ENCODE data around the gene FRA10AC1.

FRA10AC1 gene

GRCh38 chr10:93719901-93720300, 17.5 kb upstream of the FRA10AC1 start:
- no peak for TF ChIP-seq CTCF (IDR thresholded peaks at IDR 0.05; ENCODE audit: insufficient read depth, low read length, missing control alignments)
- POLR2A ChIA-PET, result no interaction called here
- CTCF ChIA-PET, result interaction anchor here (1.2 kb wide), 1 partner anchor 165 kb away, joined by 4 read pairs; no protein-coding TSS in a partner anchor
- H3K4me3 ChIP-seq (ENCODE audit: low read depth, low read length), result no peak overlapping the region
- DNase-seq (ENCODE audit: low read depth, low spot score), result no peak

GRCh38 chr10:93718937-93719725, 16.7 kb upstream of the FRA10AC1 start:
- H3K4me3 ChIP-seq (ENCODE audit: low read depth, low read length), result no peak overlapping the region
- DNase-seq (ENCODE audit: low read depth, low spot score), result no peak
- no peak for TF ChIP-seq CTCF (IDR thresholded peaks at IDR 0.05; ENCODE audit: insufficient read depth, low read length, missing control alignments)
- CTCF ChIA-PET, result interaction anchor here (1.0 kb wide), 1 partner anchor 164 kb away, joined by 3 read pairs; no protein-coding TSS in a partner anchor
- POLR2A ChIA-PET, result no interaction called here

DNA sequence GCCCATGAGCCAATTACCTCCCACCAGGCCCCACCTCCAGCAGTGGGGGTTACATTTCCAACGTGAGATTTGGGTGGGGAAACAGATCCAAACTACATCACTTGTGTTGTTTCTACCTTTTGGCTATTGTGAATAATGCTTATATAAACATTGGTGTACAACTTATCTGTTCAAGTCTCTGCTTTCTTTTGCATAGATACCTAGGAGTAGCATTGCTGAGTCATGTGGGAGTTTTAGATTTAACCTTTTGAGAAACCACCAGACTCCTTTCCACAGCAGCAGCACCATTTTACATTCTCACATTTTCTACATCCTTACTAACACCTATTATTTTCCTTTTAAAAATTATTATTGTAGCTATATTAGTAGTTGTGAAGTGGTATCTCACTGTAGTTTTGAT, 14.4 kb upstream of the FRA10AC1 start:
- no peak overlapping the region for H3K4me3 ChIP-seq (ENCODE audit: low read depth, low read length)

GRCh38 chr10:93715345-93715744, 13.0 kb upstream of the FRA10AC1 start:
- TF ChIP-seq CTCF (IDR thresholded peaks at IDR 0.05; ENCODE audit: insufficient read depth, low read length, missing control alignments), result no peak
- ChIA-PET CTCF (no interaction called here), POLR2A (no interaction called here)
- no peak overlapping the region for H3K4me3 ChIP-seq (ENCODE audit: low read depth, low read length)
- no peak for DNase-seq (ENCODE audit: low read depth, low spot score)

More for the DNA sequence above, 14.4 kb upstream of the FRA10AC1 start:
- no peak for DNase-seq (ENCODE audit: low read depth, low spot score)
- no peak for TF ChIP-seq CTCF (IDR thresholded peaks at IDR 0.05; ENCODE audit: insufficient read depth, low read length, missing control alignments)
- ChIA-PET POLR2A (no interaction called here), CTCF (no interaction called here)

- H3K4me3 ChIP-seq (ENCODE audit: low read depth, low read length), result no peak overlapping the region
- POLR2A ChIA-PET, result no interaction called here
- TF ChIP-seq CTCF (IDR thresholded peaks at IDR 0.05; ENCODE audit: insufficient read depth, low read length, missing control alignments), result no peak
Measured at GRCh38 chr10:93712593-93712992, 10.2 kb upstream of the FRA10AC1 start.

GRCh38 chr10:93711891-93712290, 9.5 kb upstream of the FRA10AC1 start:
- no peak for TF ChIP-seq CTCF (IDR thresholded peaks at IDR 0.05; ENCODE audit: insufficient read depth, low read length, missing control alignments)
- POLR2A ChIA-PET, result no interaction called here
- CTCF ChIA-PET, result interaction anchor here (1.6 kb wide), 1 partner anchor 104 kb away, joined by 5 read pairs; no protein-coding TSS in a partner anchor
- no peak overlapping the region for H3K4me3 ChIP-seq (ENCODE audit: low read depth, low read length)
- DNase-seq (ENCODE audit: low read depth, low spot score), result no peak

More at GRCh38 chr10:93712593-93712992, 10.2 kb upstream of the FRA10AC1 start:
- no peak for DNase-seq (ENCODE audit: low read depth, low spot score)
- CTCF ChIA-PET, result interaction anchor here (1.6 kb wide), 1 partner anchor 103 kb away, joined by 5 read pairs; no protein-coding TSS in a partner anchor
